Amygdala (tissue), 56 donors: ENCODE results near the gene KIFC1.

Source experiments
- DNase-seq, 56 donors: peaks; one replicate each; lab custom pipeline; 2025; lab: John Stamatoyannopoulos, UW

The KIFC1 gene

GRCh38 chr6:33410050-33410710 lies 18.6 kb downstream of the KIFC1 start:
- peak; percentile 71 to 100 (median 96) for DNase-seq

- peak in 17 of 56 donors; percentile 48 to 84 (median 72) for DNase-seq
Measured at GRCh38 chr6:33410711-33411631, 19.3 kb downstream of the KIFC1 start, which contains the start of gene PHF1. Gene PHF1 (plus strand): TSS chr6:33411014. CDS start chr6:33412264, 1,250 bp downstream.

- DNase-seq = no peak
Measured at GRCh38 chr6:33411632-33412005, 20.0 kb downstream of the KIFC1 start.

GRCh38 chr6:33412140-33413009 lies 20.8 kb downstream of the KIFC1 start:
- DNase-seq = no peak

- no peak for DNase-seq
Measured at GRCh38 chr6:33413241-33414120, 21.9 kb downstream of the KIFC1 start.

GRCh38 chr6:33414592-33415271 lies 23.1 kb downstream of the KIFC1 start:
- DNase-seq = no peak

GRCh38 chr6:33415831-33416230 lies 24.2 kb downstream of the KIFC1 start:
- no peak for DNase-seq

- no peak for DNase-seq
Measured at GRCh38 chr6:33416386-33417127, 24.9 kb downstream of the KIFC1 start.

- no peak for DNase-seq
Measured at GRCh38 chr6:33417128-33417902, 25.7 kb downstream of the KIFC1 start.

- peak; percentile 60 to 100 (median 100) for DNase-seq
Measured at GRCh38 chr6:33417903-33418689, 26.5 kb downstream of the KIFC1 start, which contains the start of gene CUTA. Gene CUTA (minus strand): TSS chr6:33418107. CDS start chr6:33418000, 107 bp downstream.

- no peak for DNase-seq
Measured at GRCh38 chr6:33418690-33419291, 27.2 kb downstream of the KIFC1 start.

- peak in 32 of 56 donors; percentile 12 to 54 (median 35) for DNase-seq
Measured at GRCh38 chr6:33419580-33420490, 28.2 kb downstream of the KIFC1 start, which contains the start of gene SYNGAP1. Gene SYNGAP1 (plus strand): TSS chr6:33420065. CDS start chr6:33420265, 200 bp downstream.

- no peak for DNase-seq
Measured at GRCh38 chr6:33420491-33421343, 29.1 kb downstream of the KIFC1 start.

- no peak for DNase-seq
Measured at GRCh38 chr6:33421344-33421643, 29.7 kb downstream of the KIFC1 start.
